ENCODE data around the gene MYBBP1A.

DNA sequence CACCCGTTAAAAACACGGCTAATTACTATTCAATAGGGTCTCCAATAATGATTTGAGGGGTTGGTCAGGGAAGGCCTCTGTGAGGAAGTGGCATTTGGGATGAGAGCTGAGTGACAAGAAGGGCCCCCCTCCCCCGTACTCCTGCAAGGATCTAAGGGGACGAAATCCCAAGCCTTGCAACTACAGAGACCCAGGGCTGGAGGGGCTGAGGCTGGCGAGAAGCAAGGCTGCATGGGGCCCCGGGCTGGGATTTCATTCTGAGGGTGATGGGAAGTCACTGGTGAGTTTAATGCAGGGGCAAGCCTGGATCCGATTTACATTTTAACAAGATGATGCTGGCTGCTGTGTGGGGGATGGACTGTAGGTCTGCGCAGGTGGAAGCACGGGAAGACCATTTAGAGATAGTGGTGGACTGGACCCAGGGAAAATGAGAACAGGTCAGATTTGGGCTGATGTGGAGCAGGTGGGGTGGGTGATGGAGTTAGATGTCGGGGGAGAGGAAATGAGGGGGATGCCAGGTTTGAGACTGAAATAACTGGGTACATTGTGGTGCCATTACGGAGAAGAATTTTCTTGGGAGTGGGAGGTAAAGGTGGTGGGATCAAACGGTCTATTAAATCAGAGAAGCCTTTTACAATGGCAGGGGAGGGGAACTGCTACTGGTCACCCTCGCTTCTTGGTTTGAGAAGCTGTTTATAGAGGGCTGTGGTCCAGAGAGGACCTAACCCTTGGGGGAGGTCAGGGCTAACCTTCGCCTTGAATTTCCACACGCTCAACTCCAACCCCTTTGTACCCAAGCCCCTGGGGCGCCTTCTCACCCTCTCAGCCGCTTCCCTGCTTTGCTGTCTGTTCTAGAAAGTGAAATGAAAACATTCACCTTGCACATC, 932 bp upstream of the MYBBP1A start:
- TF ChIP-seq CTCF (IDR thresholded peaks at IDR 0.05) (no peak), EP300 (IDR thresholded peaks at IDR 0.05) (no peak), POLR2A (IDR thresholded peaks at IDR 0.05) (no peak), POLR2AphosphoS5 (IDR thresholded peaks at IDR 0.05) (no peak)
